ENCODE data around the gene PDGFC. TPM values are rescaled to one million over a fixed set of nuclear protein-coding genes. Genes with fewer than 3 reads are reported as not detected.

Gene PDGFC
- polyA plus RNA-seq, 3 donors = 2.5 to 5.0 (median 4.9) TPM

DNA sequence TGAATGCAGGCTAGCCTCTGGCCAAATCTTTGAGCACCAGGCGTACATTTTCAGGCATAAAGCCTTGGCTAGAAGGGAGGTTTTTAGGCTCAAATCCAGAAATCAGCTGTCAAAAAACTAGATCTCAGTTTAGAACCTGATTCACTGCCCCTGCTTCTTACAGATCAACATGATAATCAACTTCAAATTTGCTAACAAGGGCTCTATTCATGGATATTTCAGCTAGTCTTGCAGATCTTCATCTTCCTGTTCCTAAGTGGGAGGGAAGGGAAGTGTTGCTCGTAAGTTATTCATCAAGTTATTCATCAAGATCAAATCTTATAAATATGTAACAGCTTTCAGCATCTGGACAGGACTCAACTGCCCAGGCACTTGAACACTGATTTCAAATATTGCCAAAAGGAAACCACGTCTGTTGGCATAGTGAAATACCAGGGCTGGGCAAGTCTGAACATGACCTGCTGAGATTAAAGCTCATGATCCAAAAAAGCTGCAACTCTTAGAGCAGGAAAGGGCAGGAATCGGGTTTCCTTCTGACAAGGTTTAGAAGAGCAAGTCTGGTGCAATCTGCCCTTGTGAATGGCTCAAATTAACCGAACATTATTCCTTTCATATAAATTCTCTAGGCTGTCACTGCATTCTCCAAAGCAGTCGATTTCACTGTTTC lies 200.3 kb downstream of the PDGFC start:
- no peak for DNase-seq
- Mint-ChIP-seq H3K27ac (no peak overlapping the region), H3K9me3 (no peaks in the 10 kb centered on the region), H3K4me1 (peaks cover 17% of the 10 kb centered on the region), H3K4me3 (no peak overlapping the region), H3K36me3 (peaks cover 9 to 10% of the 10 kb centered on the region in 2 donors), H3K27me3 (ENCODE audit: low read depth in 3 of 3) (no peaks in the 10 kb centered on the region)
- H3K4me1 ChIP-seq (ENCODE audit: control insufficient read depth in 1 of 2, insufficient read depth in 2 of 2, low read length in 2 of 2) = peaks cover 8 to 11% of the 10 kb centered on the region in 2 donors
- H3K27ac ChIP-seq (ENCODE audit: low read depth in 1 of 2, low read length in 2 of 2) = no peak overlapping the region
- H3K9me3 ChIP-seq (replicated peaks in 1 of 2; ENCODE audit: control insufficient read depth in 1 of 2, insufficient read depth in 1 of 2, low read length in 2 of 2) = no peaks in the 10 kb centered on the region
- H3K9ac ChIP-seq (ENCODE audit: insufficient read depth, low read length, poor library complexity, severe bottlenecking) = no peak overlapping the region
- H3K36me3 ChIP-seq (replicated peaks in 1 of 2; ENCODE audit: control insufficient read depth in 1 of 2, insufficient read depth in 2 of 2, low read length in 2 of 2) = no peaks in the 10 kb centered on the region
- H3K27me3 ChIP-seq (ENCODE audit: control insufficient read depth in 2 of 2, insufficient read depth in 2 of 2, low read length in 2 of 2) = no peaks in the 10 kb centered on the region
- no peak overlapping the region for H3K4me3 ChIP-seq (replicated peaks in 1 of 3; ENCODE audit: low read depth in 2 of 3, low read length in 3 of 3)
- H2AFZ ChIP-seq (ENCODE audit: insufficient read depth, low read depth, low read length, poor library complexity, severe bottlenecking) = no peak overlapping the region
- H3K79me2 ChIP-seq (ENCODE audit: insufficient read depth, low read length) = no peaks in the 10 kb centered on the region
- H3K4me2 ChIP-seq (replicated peaks; ENCODE audit: extremely low read depth, low read length, poor library complexity, severe bottlenecking) = no peak overlapping the region
- H4K20me1 ChIP-seq (ENCODE audit: insufficient read depth, low read length) = no peaks in the 10 kb centered on the region
- intact Hi-C loops (cut with micrococcal nuclease) = no loop called here
- WGBS (ENCODE audit: insufficient coverage) = 79% methylated on average over 3 of the region's 6 CpGs
- TF ChIP-seq, protein P1, sequence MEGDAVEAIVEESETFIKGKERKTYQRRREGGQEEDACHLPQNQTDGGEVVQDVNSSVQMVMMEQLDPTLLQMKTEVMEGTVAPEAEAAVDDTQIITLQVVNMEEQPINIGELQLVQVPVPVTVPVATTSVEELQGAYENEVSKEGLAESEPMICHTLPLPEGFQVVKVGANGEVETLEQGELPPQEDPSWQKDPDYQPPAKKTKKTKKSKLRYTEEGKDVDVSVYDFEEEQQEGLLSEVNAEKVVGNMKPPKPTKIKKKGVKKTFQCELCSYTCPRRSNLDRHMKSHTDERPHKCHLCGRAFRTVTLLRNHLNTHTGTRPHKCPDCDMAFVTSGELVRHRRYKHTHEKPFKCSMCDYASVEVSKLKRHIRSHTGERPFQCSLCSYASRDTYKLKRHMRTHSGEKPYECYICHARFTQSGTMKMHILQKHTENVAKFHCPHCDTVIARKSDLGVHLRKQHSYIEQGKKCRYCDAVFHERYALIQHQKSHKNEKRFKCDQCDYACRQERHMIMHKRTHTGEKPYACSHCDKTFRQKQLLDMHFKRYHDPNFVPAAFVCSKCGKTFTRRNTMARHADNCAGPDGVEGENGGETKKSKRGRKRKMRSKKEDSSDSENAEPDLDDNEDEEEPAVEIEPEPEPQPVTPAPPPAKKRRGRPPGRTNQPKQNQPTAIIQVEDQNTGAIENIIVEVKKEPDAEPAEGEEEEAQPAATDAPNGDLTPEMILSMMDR (IDR thresholded peaks at IDR 0.05) = no peak

DNA sequence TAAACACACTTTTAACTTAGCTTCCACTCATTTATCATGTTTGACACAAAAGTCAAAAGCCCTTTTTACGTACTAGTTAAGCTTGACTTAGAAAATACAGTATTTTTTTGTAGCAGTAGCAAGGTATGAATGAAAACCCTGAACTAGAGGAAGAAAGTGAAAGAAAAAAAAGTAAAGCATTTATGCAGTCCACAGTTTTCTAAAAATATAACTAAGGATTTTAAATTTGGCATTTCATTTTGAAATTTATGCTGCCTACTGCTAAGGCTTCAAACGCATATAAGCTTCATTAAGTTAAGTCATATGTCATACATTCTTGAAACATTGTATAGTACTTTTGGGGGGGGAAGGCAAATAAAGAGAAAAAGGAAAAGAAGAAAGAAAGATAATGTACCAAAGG lies 201.5 kb downstream of the PDGFC start:
- H3K27me3 Mint-ChIP-seq (ENCODE audit: low read depth in 3 of 3) = no peaks in the 10 kb centered on the region
- DNase-seq = no peak
- no peak overlapping the region for H3K27ac ChIP-seq (ENCODE audit: low read depth in 1 of 2, low read length in 2 of 2)
- intact Hi-C loops (cut with micrococcal nuclease) = no loop called here
- H4K20me1 ChIP-seq (ENCODE audit: insufficient read depth, low read length) = no peaks in the 10 kb centered on the region
- H3K27me3 ChIP-seq (ENCODE audit: control insufficient read depth in 2 of 2, insufficient read depth in 2 of 2, low read length in 2 of 2) = no peaks in the 10 kb centered on the region
- no CpG with 5 or more reads among the region's 2 CpGs for WGBS (ENCODE audit: insufficient coverage)
- H3K4me3 ChIP-seq (replicated peaks in 1 of 3; ENCODE audit: low read depth in 2 of 3, low read length in 3 of 3) = no peak overlapping the region
- TF ChIP-seq, protein P1 (IDR thresholded peaks at IDR 0.05) = no peak
- no peaks in the 10 kb centered on the region for H3K79me2 ChIP-seq (ENCODE audit: insufficient read depth, low read length)
- peaks cover 9 to 10% of the 10 kb centered on the region in 2 donors for H3K36me3 Mint-ChIP-seq
- H3K27ac Mint-ChIP-seq = no peak overlapping the region
- H3K4me1 ChIP-seq (ENCODE audit: control insufficient read depth in 1 of 2, insufficient read depth in 2 of 2, low read length in 2 of 2) = no peaks in the 10 kb centered on the region
- no peak overlapping the region for H2AFZ ChIP-seq (ENCODE audit: insufficient read depth, low read depth, low read length, poor library complexity, severe bottlenecking)
- no peak overlapping the region for H3K4me2 ChIP-seq (replicated peaks; ENCODE audit: extremely low read depth, low read length, poor library complexity, severe bottlenecking)
- H3K9ac ChIP-seq (ENCODE audit: insufficient read depth, low read length, poor library complexity, severe bottlenecking) = no peak overlapping the region
- H3K36me3 ChIP-seq (replicated peaks in 1 of 2; ENCODE audit: control insufficient read depth in 1 of 2, insufficient read depth in 2 of 2, low read length in 2 of 2) = no peaks in the 10 kb centered on the region
- no peaks in the 10 kb centered on the region for H3K9me3 ChIP-seq (replicated peaks in 1 of 2; ENCODE audit: control insufficient read depth in 1 of 2, insufficient read depth in 1 of 2, low read length in 2 of 2)
- H3K9me3 Mint-ChIP-seq = no peaks in the 10 kb centered on the region
- peaks cover 7% of the 10 kb centered on the region for H3K4me1 Mint-ChIP-seq
- no peak overlapping the region for H3K4me3 Mint-ChIP-seq

Measured in CD14-positive monocyte (primary cell).